Body of pancreas (tissue), 4 donors: ENCODE results near the gene THPO.

Experiments
- CTCF ChIP-seq, 7 experiments: fragments of 450-650 bp in 4 of 7; fragments of 200-600 bp in 3 of 7; sonication (generic) in 3 of 7; IDR thresholded peaks; one replicate each; pipeline ENCODE4 v1.5.1; 2016 to 2019; ENCODE audit warnings: antibody characterized with exemption in 7 of 7
- POLR2A ChIP-seq, 3 donors: fragments of 450-650 bp; IDR thresholded peaks; one replicate each; pipeline ENCODE4 v1.6.1; 2016; ENCODE audit warnings: antibody characterized with exemption in 3 of 3, mild to moderate bottlenecking in 2 of 3

GRCh38 chr3:184322731-184323487 lies 55.1 kb downstream of the THPO start:
- TF ChIP-seq POLR2A (IDR thresholded peaks at IDR 0.05) (no peak), CTCF (IDR thresholded peaks at IDR 0.05) (no peak)
